Endodermal cell (in vitro differentiated cells): ENCODE measurements around the gene PRKCZ. TPM values are rescaled to one million over a fixed set of nuclear protein-coding genes. Genes with fewer than 3 reads are reported as not detected.
A peak's percentile ranks its signal among the peaks of the same experiment; 100 is the strongest.

Experiments used
- DNase-seq: peaks from one replicate; pipeline ENCODE4 v3.0.0-alpha.2; 2017
- H3K27ac ChIP-seq: 2 replicates; pipeline ENCODE4 v1.5.1; 2013; ENCODE audit warnings: mild to moderate bottlenecking, low read depth, low read length, moderate library complexity
- H3K27me3 ChIP-seq: 2 replicates; pipeline ENCODE4 v1.6.1; 2013; ENCODE audit warnings: mild to moderate bottlenecking, low read length, moderate library complexity; ENCODE audit not compliant: insufficient read depth, control insufficient read depth, poor library complexity, severe bottlenecking
- H3K36me3 ChIP-seq: 2 replicates; pipeline ENCODE4 v1.7.0; 2013; ENCODE audit warnings: mild to moderate bottlenecking, low read length, moderate library complexity; ENCODE audit not compliant: control insufficient read depth, insufficient read depth
- H3K4me1 ChIP-seq: one replicate; pipeline ENCODE4 v1.7.0; 2013; ENCODE audit warnings: low read length; ENCODE audit not compliant: control insufficient read depth, insufficient read depth
- H3K4me3 ChIP-seq: 2 replicates; pipeline ENCODE4 v1.5.1; 2013; ENCODE audit warnings: mild to moderate bottlenecking, low read length, moderate library complexity
- H3K9ac ChIP-seq: 2 replicates; pipeline ENCODE4 v1.6.1; 2013; ENCODE audit warnings: mild to moderate bottlenecking, low read length, moderate library complexity; ENCODE audit not compliant: poor library complexity, severe bottlenecking; ENCODE audit errors: extremely low read depth
- H3K9me3 ChIP-seq: 2 replicates; pipeline ENCODE4 v1.6.1; 2013; ENCODE audit warnings: mild to moderate bottlenecking, low read length, moderate library complexity; ENCODE audit not compliant: control insufficient read depth
- H3K27ac Mint-ChIP-seq: 2 replicates; pipeline ENCODE4 v1.8.0; 2020; ENCODE audit warnings: mixed read lengths
- H3K27me3 Mint-ChIP-seq: 2 replicates; pipeline ENCODE4 v1.8.0; 2021; ENCODE audit warnings: mild to moderate bottlenecking, mixed read lengths; ENCODE audit not compliant: insufficient read depth
- H3K36me3 Mint-ChIP-seq: 2 replicates; pipeline ENCODE4 v1.8.0; 2020; ENCODE audit warnings: low read depth, mixed read lengths
- H3K4me1 Mint-ChIP-seq: 2 replicates; pipeline ENCODE4 v1.8.0; 2020; ENCODE audit warnings: mixed read lengths
- H3K4me3 Mint-ChIP-seq: 2 replicates; pipeline ENCODE4 v1.8.0; 2020; ENCODE audit warnings: mild to moderate bottlenecking, moderate library complexity, mixed read lengths
- H3K9me3 Mint-ChIP-seq: 2 replicates; pipeline ENCODE4 v1.8.0; 2020; ENCODE audit warnings: mild to moderate bottlenecking, mixed read lengths
- WGBS, 2 experiments: methylation state at CpG; one replicate each; pipeline versions ENCODE4 v1.1.5 to v1.1.7; 2013; ENCODE audit warnings: missing lambda C conversion rate in 2 of 2, mixed read lengths in 1 of 2; ENCODE audit not compliant: insufficient coverage in 1 of 2, insufficient read length in 1 of 2; 5-methylcytosine and 5-hydroxymethylcytosine counted together
- total RNA-seq, 2 donors: library from RNA; stranded (reverse); fragmentation: NEBNext Ultra II Directional in 1 of 2; extraction: Animal tissue kit (Norgen Biotek cat#: 25700) in 1 of 2; gene quantifications; 2 replicates in 1 of 2; 3 replicates in 1 of 2; pipeline ENCODE4 v1.2.1, GENCODE V29; 2021
- TF ChIP-seq, protein P1 (sequence below): fragments of 200-600 bp; sonication (generic); conservative IDR thresholded peaks from 2 replicates; pipeline ENCODE4 v1.5.0; 2021; ENCODE audit warnings: antibody characterized with exemption, mild to moderate bottlenecking

The PRKCZ gene
- total RNA-seq, 2 donors from 2014 or later = 49.9 to 68.5 TPM

DNA sequence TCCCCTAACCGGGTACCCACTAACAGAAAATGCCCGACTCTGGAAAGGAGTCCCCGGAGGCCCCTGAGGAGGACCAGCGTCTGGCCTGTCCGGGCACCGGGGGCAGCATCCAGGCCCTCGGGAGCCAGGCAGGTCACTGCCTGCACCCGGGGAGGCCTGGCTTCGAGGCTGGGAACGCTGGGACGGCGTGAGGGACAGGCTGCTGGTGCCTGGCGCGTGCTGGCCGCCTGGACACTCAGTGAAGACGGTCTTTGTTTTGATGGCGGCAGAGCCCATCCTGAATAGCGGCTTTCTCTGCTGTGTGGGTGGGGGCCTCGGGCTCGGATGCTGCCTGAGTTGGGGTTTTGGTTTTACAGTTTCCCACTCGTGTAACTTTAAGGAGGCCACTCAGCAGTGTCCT is 37.6 kb downstream of the PRKCZ start:
- Histone ChIP-seq H3K4me1 (no peaks in the 10 kb centered on the region), H3K9me3 (no peaks in the 10 kb centered on the region), H3K27me3 (no peaks in the 10 kb centered on the region), H3K4me3 (no peak overlapping the region), H3K36me3 (no peaks in the 10 kb centered on the region), H3K9ac (no peak overlapping the region), H3K27ac (no peak overlapping the region)
- TF ChIP-seq, protein P1, sequence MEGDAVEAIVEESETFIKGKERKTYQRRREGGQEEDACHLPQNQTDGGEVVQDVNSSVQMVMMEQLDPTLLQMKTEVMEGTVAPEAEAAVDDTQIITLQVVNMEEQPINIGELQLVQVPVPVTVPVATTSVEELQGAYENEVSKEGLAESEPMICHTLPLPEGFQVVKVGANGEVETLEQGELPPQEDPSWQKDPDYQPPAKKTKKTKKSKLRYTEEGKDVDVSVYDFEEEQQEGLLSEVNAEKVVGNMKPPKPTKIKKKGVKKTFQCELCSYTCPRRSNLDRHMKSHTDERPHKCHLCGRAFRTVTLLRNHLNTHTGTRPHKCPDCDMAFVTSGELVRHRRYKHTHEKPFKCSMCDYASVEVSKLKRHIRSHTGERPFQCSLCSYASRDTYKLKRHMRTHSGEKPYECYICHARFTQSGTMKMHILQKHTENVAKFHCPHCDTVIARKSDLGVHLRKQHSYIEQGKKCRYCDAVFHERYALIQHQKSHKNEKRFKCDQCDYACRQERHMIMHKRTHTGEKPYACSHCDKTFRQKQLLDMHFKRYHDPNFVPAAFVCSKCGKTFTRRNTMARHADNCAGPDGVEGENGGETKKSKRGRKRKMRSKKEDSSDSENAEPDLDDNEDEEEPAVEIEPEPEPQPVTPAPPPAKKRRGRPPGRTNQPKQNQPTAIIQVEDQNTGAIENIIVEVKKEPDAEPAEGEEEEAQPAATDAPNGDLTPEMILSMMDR = no peak
- Mint-ChIP-seq H3K36me3 (peaks cover 9% of the 10 kb centered on the region), H3K27me3 (no peaks in the 10 kb centered on the region), H3K4me1 (no peaks in the 10 kb centered on the region), H3K9me3 (no peaks in the 10 kb centered on the region), H3K27ac (no peak overlapping the region), H3K4me3 (no peak overlapping the region)
- no peak for DNase-seq
- WGBS, 2 experiments = 92 to 93% methylated on average over 15 to 21 of the region's 21 CpGs

- no peak overlapping the region for H3K4me3 ChIP-seq
- no peaks in the 10 kb centered on the region for H3K9me3 Mint-ChIP-seq
- H3K36me3 ChIP-seq = no peaks in the 10 kb centered on the region
- H3K27ac Mint-ChIP-seq = no peak overlapping the region
- H3K9ac ChIP-seq = no peak overlapping the region
- H3K9me3 ChIP-seq = no peaks in the 10 kb centered on the region
- no peak for DNase-seq
- no peaks in the 10 kb centered on the region for H3K4me1 Mint-ChIP-seq
- peaks cover 7% of the 10 kb centered on the region for H3K36me3 Mint-ChIP-seq
- H3K27ac ChIP-seq = no peak overlapping the region
- H3K4me1 ChIP-seq = no peaks in the 10 kb centered on the region
- WGBS, 2 experiments = 86 to 92% methylated on average over 12 to 16 of the region's 16 CpGs
- no peak overlapping the region for H3K4me3 Mint-ChIP-seq
- H3K27me3 ChIP-seq = no peaks in the 10 kb centered on the region
- no peaks in the 10 kb centered on the region for H3K27me3 Mint-ChIP-seq
- TF ChIP-seq, protein P1 = no peak
Measured at GRCh38 chr1:2088458-2088857, 38.2 kb downstream of the PRKCZ start.

DNA sequence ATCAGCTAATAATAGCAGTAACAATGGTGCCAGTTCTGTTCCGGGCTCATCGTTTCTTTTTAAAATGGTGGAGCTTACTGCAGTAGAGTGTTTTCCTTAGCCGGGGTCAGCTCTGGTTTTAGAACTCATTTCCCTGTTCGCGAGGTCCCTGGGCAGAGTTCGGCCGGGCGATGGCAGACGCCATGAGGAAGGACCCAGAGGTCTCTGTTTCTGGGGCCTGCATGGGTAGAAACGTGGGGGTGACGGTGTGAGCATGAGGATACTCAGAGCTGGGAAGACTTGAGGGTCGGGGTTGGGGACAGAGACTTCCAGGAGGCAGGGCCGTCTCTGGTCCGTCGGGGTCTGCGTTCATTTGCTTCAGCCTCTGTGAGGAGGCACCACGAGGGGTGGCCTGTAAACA is 38.8 kb downstream of the PRKCZ start:
- Histone ChIP-seq H3K9me3 (no peaks in the 10 kb centered on the region), H3K4me1 (no peaks in the 10 kb centered on the region), H3K27me3 (no peaks in the 10 kb centered on the region), H3K9ac (no peak overlapping the region), H3K4me3 (no peak overlapping the region), H3K36me3 (no peaks in the 10 kb centered on the region), H3K27ac (no peak overlapping the region)
- H3K27ac Mint-ChIP-seq = peak overlapping the region; percentile 62
- no peak for DNase-seq
- no peak overlapping the region for H3K4me3 Mint-ChIP-seq
- H3K4me1 Mint-ChIP-seq = no peaks in the 10 kb centered on the region
- 95 to 97% methylated on average over 11 to 17 of the region's 17 CpGs for WGBS, 2 experiments
- H3K9me3 Mint-ChIP-seq = no peaks in the 10 kb centered on the region
- TF ChIP-seq, protein P1 = no peak
- H3K36me3 Mint-ChIP-seq = peaks cover 4% of the 10 kb centered on the region
- H3K27me3 Mint-ChIP-seq = no peaks in the 10 kb centered on the region
